Choroid plexus epithelial cell (primary cell): Measurements from ENCODE around the gene SLIT1.
A peak's percentile ranks its signal among the peaks of the same experiment; 100 is the strongest.

Source experiments
- DNase-seq: peaks from one replicate; pipeline ENCODE4 v3.0.0-alpha.2; 2010; ENCODE audit warnings: low read depth
- H3K4me3 ChIP-seq: 2 replicates; pipeline ENCODE4 v1.5.1; 2011; ENCODE audit warnings: low read depth, mild to moderate bottlenecking, control low read depth, low read length, moderate library complexity
- CTCF ChIP-seq: conservative IDR thresholded peaks from 2 replicates; pipeline ENCODE4 v1.5.1; 2011; ENCODE audit warnings: low read depth, mild to moderate bottlenecking, control low read depth, inconsistent platforms, low read length, moderate library complexity

Gene SLIT1

GRCh38 chr10:97195706-97196222 lies 10.0 kb upstream of the SLIT1 start:
- no peak for DNase-seq
- peak overlapping the region; percentile 52 for H3K4me3 ChIP-seq
- TF ChIP-seq CTCF, result no peak

- TF ChIP-seq CTCF, result no peak
- no peak for DNase-seq
Observed at GRCh38 chr10:97192952-97193435, 7.2 kb upstream of the SLIT1 start.

GRCh38 chr10:97190450-97190849 lies 4.7 kb upstream of the SLIT1 start:
- no peak overlapping the region for H3K4me3 ChIP-seq
- TF ChIP-seq CTCF, result no peak
- DNase-seq, result no peak

More at GRCh38 chr10:97192952-97193435, 7.2 kb upstream of the SLIT1 start:
- no peak overlapping the region for H3K4me3 ChIP-seq

- no peak for TF ChIP-seq CTCF
- DNase-seq, result no peak
- no peak overlapping the region for H3K4me3 ChIP-seq
Observed at GRCh38 chr10:97188261-97188711, 2.5 kb upstream of the SLIT1 start.

GRCh38 chr10:97186911-97187310 lies 1.2 kb upstream of the SLIT1 start:
- no peak for TF ChIP-seq CTCF
- no peak for DNase-seq

GRCh38 chr10:97184971-97185325 lies 811 bp downstream of the SLIT1 start:
- TF ChIP-seq CTCF, result no peak
- no peak overlapping the region for H3K4me3 ChIP-seq
- DNase-seq, result no peak

More at GRCh38 chr10:97186911-97187310, 1.2 kb upstream of the SLIT1 start:
- no peak overlapping the region for H3K4me3 ChIP-seq

- DNase-seq, result no peak
- TF ChIP-seq CTCF, result no peak
Observed at GRCh38 chr10:97183314-97183713, 2.4 kb downstream of the SLIT1 start.

More at GRCh38 chr10:97183314-97183713, 2.4 kb downstream of the SLIT1 start:
- H3K4me3 ChIP-seq, result no peak overlapping the region
